ENCODE measurements around the gene AFF3.

AFF3 gene

DNA sequence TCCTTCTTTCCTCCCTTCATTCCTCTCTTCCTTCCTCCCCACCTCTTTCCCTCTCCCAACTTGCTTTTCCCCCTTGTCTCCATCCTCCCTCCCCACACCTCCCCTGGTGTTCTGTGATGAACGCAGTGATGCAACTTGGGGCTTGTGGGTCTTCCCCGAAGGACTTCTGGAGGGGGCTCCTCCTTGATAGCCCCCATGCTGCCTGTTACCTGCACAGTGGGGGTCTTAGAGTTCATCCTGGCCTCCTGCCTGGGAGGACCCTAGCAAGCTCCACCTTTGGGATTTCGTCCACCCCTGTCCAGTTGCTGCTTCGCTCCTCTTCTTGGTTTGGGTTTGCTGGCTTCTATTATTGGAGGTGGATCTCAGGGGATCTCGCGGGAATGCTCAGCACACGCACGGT, 43.7 kb upstream of the AFF3 start:
- Histone ChIP-seq H3K79me2 (ENCODE audit: insufficient read depth, low read length) (no peaks in the 10 kb centered on the region), H3K36me3 (ENCODE audit: insufficient read depth, low read length) (no peaks in the 10 kb centered on the region), H2AFZ (ENCODE audit: low read length) (no peak overlapping the region), H3F3A (ENCODE audit: insufficient read depth, low read length) (no peaks in the 10 kb centered on the region), H3K27me3 (ENCODE audit: insufficient read depth, low read length) (no peaks in the 10 kb centered on the region; the same call in 1 of the 2 replicates), H3K4me1 (ENCODE audit: insufficient read depth, low read length, severe bottlenecking) (peaks cover 10% of the 10 kb centered on the region), H3K9me2 (ENCODE audit: low read depth, low read length) (no peaks in the 10 kb centered on the region), H3K27ac (ENCODE audit: low read depth, low read length, poor library complexity, severe bottlenecking) (no peak overlapping the region), H3K9me3 (ENCODE audit: low read length) (no peaks in the 10 kb centered on the region), H3K4me3 (ENCODE audit: low read depth, low read length, poor library complexity, severe bottlenecking) (no peak overlapping the region), H3K9ac (ENCODE audit: low read length) (no peak overlapping the region), H4K20me1 (ENCODE audit: insufficient read depth, low read length) (no peaks in the 10 kb centered on the region), H3K4me2 (ENCODE audit: low read length) (no peak overlapping the region)
- TF ChIP-seq EZH2 (IDR thresholded peaks at IDR 0.05; ENCODE audit: borderline replicate concordance, low read length) (no peak), CTCF (IDR thresholded peaks at IDR 0.05; ENCODE audit: low read length) (no peak)

DNA sequence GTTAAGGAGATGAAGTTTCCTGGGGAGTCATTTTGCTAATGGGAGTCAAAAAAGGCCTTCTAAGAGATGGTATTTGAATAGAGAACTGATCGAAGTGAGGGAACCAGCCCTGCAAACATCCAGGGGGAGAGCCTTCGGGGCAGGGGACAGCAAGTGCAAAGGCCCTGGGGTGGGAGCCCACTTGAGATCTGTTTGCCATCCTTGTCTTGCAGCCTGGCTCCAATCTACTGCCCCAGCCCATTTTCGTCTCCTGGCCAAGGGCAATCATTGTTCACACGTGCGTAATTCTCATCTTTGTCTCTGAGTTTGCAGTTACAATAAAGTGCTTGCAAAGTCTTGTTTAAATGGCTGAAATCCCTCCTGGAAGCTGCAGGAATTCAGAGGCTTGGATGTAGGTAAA, 43.1 kb upstream of the AFF3 start:
- no peak overlapping the region for H3K4me2 ChIP-seq (ENCODE audit: low read length)
- H3K36me3 ChIP-seq (ENCODE audit: insufficient read depth, low read length) = no peaks in the 10 kb centered on the region

DNA sequence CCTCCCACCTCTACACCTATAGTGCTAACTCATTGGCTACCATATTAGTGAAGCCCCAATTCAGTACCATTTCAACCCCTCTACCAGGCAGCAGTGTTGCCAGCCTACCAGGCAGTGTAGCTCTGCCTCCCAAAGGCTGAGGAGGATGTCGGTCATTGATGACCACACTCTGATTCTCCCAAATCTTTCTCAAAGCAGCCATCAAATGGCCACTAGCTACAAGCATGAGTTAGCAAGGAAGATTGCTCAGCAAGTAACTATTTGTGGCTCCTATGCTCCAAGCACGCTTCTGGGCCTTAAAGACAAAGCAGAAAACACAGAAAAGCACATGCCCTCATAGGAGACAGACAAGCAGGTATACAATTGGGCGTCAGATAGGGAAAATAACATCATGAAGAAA, 42.7 kb upstream of the AFF3 start:
- no peak overlapping the region for H3K4me3 ChIP-seq (ENCODE audit: low read depth, low read length, poor library complexity, severe bottlenecking)
- no peak overlapping the region for H2AFZ ChIP-seq (ENCODE audit: low read length)
- no peak overlapping the region for H3K27ac ChIP-seq (ENCODE audit: low read depth, low read length, poor library complexity, severe bottlenecking)
- no peak overlapping the region for H3K9ac ChIP-seq (ENCODE audit: low read length)
- no peaks in the 10 kb centered on the region; the same call in 1 of the 2 replicates for H3K27me3 ChIP-seq (ENCODE audit: insufficient read depth, low read length)
- H3F3A ChIP-seq (ENCODE audit: insufficient read depth, low read length) = no peaks in the 10 kb centered on the region
- no peaks in the 10 kb centered on the region for H3K79me2 ChIP-seq (ENCODE audit: insufficient read depth, low read length)
- TF ChIP-seq CTCF (IDR thresholded peaks at IDR 0.05; ENCODE audit: low read length) (no peak), EZH2 (IDR thresholded peaks at IDR 0.05; ENCODE audit: borderline replicate concordance, low read length) (no peak)
- no peaks in the 10 kb centered on the region for H3K36me3 ChIP-seq (ENCODE audit: insufficient read depth, low read length)
- H3K9me3 ChIP-seq (ENCODE audit: low read length) = no peaks in the 10 kb centered on the region
- no peak overlapping the region for H3K4me2 ChIP-seq (ENCODE audit: low read length)
- no peaks in the 10 kb centered on the region for H3K9me2 ChIP-seq (ENCODE audit: low read depth, low read length)
- peaks cover 10% of the 10 kb centered on the region for H3K4me1 ChIP-seq (ENCODE audit: insufficient read depth, low read length, severe bottlenecking)
- H4K20me1 ChIP-seq (ENCODE audit: insufficient read depth, low read length) = no peaks in the 10 kb centered on the region

More for the DNA sequence above, 43.1 kb upstream of the AFF3 start:
- H3K27ac ChIP-seq (ENCODE audit: low read depth, low read length, poor library complexity, severe bottlenecking) = no peak overlapping the region
- no peaks in the 10 kb centered on the region for H4K20me1 ChIP-seq (ENCODE audit: insufficient read depth, low read length)
- no peaks in the 10 kb centered on the region; the same call in 1 of the 2 replicates for H3K27me3 ChIP-seq (ENCODE audit: insufficient read depth, low read length)
- H3K4me3 ChIP-seq (ENCODE audit: low read depth, low read length, poor library complexity, severe bottlenecking) = no peak overlapping the region
- H3K4me1 ChIP-seq (ENCODE audit: insufficient read depth, low read length, severe bottlenecking) = peaks cover 10% of the 10 kb centered on the region
- H3F3A ChIP-seq (ENCODE audit: insufficient read depth, low read length) = no peaks in the 10 kb centered on the region
- no peaks in the 10 kb centered on the region for H3K9me2 ChIP-seq (ENCODE audit: low read depth, low read length)
- H3K9me3 ChIP-seq (ENCODE audit: low read length) = no peaks in the 10 kb centered on the region
- H2AFZ ChIP-seq (ENCODE audit: low read length) = no peak overlapping the region
- no peaks in the 10 kb centered on the region for H3K79me2 ChIP-seq (ENCODE audit: insufficient read depth, low read length)
- H3K9ac ChIP-seq (ENCODE audit: low read length) = no peak overlapping the region
- TF ChIP-seq EZH2 (IDR thresholded peaks at IDR 0.05; ENCODE audit: borderline replicate concordance, low read length) (no peak), CTCF (IDR thresholded peaks at IDR 0.05; ENCODE audit: low read length) (no peak)

Measured in OCI-LY1 (cell line).